HG03159 (cell line): ENCODE measurements around the gene GCNT2.
"Not testable (repeated sequence)": the region's sequence is repeated elsewhere in the genome, so short reads cannot be mapped to it uniquely, and the experiment has no call there.

Source experiments
- ATAC-seq: cut with Tn5 transposase; IDR thresholded peaks from one replicate; pipeline ENCODE4 v1.9.1; 2021; ENCODE audit warnings: mild to moderate bottlenecking, moderate library complexity; ENCODE audit not compliant: unreplicated experiment

GCNT2 gene

DNA sequence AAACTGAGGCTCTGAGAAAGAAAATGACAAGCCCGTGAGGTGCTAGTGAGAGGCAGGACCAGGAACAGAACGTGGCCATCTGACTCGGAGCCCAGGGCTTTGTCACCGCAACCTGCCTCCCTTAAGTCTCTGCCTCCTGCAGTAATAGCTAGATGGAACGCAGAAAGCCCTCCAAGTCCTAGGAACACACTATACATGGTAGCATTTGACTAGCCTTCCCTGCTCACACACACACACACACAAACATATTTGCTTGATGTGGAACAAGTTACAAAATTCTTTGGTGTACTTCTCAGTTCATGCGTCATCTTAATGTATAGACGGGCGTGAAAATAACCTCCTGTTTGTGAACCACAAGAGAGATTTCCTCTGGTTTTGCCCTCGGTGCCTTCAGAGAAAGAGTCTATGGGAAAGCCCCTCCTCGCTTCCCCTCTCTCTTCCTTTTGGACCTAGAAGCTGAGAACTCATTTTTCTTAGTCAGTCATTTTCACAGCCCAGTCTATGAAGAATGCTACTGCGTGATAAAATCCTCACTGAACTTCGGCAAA, 134.4 kb downstream of the GCNT2 start:
- ATAC-seq: no peak

DNA sequence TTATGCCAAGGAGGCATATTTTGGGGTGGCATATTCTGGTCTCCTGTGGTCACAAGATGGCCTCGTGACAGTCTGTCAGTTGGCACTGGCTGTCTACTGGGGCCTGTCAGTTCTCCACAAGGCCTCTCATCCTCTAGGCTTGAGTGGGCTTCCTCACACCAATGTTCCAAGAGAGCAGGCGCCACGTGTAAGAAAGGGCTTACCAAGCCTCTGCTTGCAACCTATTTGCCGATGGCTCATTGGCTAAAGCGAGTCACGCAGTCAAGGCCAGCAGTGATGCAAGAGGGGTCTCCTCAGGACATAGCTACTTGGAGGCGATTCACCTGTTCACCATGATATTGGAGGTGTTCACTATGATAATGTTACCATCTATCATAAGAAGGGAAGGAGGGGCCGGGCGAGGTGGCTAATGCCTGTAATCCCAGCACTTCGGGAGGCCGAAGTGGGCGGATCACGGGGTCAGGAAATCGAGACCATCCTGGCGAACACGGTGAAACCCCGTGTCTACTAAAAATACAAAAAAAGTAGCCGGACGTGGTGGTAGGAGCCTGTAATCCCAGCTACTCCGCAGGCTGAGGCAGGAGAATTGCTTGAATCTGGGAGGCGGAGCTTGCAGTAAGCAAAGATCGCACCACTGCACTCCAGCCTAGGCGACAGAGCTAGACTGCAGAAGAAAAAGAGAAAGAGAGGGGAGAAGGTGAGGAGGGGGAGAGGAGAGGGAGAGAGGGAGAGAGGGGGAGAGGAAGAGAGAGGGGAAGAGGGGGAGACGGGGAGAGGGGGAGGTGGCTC, 138.0 kb downstream of the GCNT2 start:
- no peak for ATAC-seq

DNA sequence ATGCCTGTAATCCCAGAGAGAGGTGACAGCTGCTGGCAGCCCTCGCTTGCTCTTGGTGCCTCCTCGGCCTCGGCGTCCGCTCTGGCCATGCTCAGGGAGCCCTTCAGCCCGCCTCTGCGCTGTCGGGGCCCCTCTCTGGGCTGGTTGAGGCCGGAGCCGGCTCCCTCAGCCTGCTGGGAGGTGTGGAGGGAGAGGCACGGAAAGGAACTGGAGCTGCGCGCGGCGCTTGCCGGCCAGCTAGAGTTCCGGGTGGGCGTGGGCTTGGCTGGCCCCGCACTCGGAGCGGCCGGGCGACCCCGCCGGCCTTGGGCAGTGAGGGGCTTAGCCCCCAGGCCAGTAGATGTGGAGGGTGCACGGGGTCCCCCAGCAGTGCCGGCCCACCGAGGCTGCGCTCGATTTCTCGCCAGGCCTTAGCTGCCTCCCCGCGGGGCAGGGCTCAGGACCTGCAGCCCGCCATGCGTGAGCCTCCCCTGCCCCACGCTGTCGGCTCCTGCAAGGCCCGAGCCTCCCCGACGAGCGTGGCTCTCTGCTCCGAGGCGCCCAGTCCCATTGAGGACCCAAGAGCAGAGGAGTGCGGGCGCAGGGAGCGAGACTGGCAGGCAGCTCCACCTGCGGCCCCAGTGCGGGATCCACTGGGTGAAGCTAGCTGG, 138.7 kb downstream of the GCNT2 start:
- ATAC-seq: no peak

DNA sequence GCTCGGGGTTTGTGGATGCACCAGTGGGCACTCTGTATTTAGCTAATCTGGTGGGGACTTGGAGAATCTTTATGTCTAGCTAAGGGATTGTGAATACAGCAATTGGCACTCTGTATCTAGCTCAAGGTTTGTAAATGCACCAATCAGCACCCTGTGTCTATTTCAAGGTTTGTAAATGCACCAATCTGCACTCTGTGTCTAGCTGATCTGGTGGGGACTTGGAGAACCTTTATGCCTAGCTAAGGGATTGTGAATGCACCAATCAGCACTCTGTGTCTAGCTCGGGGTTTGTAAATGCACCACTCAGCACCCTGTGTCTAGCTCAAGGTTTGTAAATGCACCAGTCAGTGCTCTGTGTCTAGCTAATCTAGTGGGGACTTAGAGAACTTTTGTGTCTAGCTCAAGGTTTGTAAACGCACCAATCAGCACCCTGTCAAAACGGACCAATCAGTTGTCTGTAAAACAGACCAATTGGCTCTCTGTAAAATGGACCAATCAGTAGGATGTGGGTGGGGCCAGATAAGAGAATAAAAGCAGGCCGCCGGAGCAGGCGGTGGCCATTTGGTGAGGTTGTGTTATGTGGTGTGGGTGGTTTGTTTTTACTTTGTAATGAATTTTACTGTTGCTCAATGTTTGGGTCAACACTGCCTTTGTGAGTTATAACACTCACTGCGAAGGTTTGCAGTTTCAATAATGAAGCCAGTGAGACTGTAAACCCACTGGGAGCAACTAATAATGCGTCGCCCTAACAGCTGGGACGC, 139.5 kb downstream of the GCNT2 start:
- not testable (repeated sequence) for ATAC-seq

DNA sequence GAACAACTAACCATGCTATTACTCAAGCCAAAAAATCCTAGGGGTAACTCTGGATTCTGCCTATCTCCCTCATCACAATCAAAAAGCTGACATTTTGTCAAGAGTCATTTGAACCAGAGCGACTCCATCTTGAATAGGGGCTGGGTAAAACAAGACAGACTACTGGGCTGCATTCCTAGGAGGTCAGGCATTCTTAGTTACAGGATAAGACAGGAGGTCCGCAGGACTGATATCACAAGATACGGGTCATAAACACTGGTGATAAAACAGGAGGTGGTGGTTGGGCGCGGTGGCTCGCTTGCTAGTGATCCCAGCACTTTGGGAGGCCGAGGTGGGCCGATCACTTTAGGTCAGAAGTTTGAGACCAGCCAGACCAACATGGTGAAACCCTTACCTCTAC, 141.1 kb downstream of the GCNT2 start:
- no peak for ATAC-seq

DNA sequence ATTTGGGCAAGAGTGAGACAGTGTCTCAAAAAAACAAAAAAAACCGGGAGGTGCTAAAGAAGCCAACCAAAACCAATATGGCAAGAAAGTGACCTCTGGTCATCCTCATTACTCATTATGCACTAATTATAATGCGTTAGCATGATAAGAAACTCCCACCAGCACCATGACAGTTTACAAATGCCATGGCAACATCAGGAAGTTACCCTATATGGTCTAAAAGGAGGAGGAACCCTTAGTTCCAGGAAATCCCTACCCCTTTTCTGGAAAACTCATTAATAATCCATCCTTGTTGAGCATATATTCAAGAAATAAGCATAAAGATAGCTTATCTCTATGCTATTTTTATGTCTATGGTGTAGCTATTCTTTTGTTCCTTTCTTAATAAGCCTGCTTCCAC, 141.6 kb downstream of the GCNT2 start:
- ATAC-seq: no peak

DNA sequence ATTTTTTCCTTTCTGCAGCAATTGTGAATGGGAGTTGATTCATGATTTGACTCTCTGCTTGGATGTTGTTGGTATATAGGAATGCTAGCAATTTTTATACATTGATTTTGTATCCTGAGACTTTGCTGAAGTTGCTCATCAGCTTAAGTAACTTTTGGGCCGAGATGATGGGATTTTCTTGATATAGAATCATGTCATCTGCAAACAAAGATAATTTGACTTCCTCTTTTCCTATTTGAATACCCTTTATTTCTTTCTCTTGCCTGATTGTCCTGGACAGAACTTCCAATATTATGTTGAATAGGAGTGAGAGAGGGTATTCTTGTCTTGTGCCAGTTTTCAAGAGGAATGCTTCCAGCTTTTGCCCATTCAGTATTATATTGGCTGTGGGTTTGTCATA, 144.4 kb downstream of the GCNT2 start:
- not testable (repeated sequence) for ATAC-seq

DNA sequence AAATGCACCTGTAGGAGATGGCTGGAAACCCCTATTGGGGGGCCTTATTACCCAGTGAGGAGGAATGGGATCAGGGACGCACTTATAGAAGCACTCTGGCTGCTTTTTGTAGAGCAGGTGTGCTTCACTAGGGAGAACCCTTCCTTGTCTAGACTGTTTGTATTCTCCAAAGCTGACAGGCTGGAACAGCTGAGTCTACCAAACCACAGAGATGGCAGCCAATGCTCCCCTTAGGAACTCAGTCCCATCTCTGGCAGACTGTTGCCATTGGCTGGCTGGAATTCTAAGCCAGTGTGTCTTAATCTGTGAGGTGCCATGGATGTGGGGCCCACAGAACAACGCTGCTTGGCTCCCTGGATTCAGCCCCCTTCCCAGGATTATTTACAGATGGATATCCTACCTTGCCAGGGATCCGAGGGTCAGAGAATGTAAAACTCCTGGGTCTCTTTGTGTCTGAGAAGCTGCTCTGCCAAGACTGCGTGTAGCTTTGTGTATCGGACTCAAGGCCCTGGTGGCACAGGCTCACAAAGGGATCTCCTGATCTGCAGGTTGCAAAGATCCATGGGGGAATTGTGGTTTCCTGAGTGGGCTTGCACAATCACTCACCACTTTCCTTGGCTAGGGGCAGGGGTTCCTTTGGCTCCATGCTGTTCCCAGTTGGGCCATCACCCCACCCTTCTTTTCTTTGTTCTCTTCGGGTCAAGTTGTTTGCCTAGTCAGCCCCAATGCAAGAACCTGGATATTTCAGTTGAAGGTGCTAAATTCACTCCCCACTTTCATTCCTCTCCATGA, 147.2 kb downstream of the GCNT2 start:
- no peak for ATAC-seq

DNA sequence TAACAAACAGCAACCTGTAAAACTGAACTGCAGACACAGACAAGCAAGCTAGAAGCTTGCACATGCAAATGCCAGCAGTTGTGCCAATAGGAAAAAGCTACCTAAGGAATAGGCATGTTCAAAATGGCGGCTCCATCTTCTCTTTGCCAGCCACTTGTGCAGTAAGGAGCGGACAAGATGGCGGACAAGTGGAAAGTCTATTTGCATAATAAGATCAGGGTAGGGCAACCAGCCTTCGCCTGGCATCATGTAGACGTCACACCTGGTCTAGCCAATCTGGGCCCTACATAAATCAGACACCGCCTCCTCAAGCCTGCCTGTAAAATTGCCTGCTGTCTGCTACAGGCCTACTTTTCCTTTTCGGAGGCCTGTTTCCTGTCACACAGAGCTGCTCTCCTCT, 155.3 kb downstream of the GCNT2 start:
- no peak for ATAC-seq

DNA sequence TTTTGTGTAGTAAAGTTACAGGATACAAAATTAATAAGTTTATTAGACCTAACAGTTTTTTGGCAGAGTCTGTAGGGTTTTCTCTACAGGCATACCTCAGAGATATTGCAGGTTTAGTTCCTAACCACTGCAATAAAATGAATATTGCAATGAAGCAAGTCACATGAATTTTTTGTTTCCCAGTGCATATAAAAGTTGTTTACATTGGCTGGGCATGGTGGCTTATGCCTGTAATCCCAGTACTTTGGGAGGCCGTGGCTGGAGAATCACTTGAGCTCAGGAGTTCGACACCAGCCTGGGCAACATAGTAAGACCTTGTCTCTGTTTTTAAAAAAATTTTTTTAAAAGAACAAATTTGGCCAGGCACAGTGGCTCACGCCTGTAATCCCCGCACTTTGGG, 157.3 kb downstream of the GCNT2 start:
- no peak for ATAC-seq
